Fibroblast of lung (primary cell): Measurements from ENCODE around the gene TSGA10. TPM values are rescaled to one million over a fixed set of nuclear protein-coding genes. Genes with fewer than 3 reads are reported as not detected.

Experiments used
- DNase-seq, 2 donors: peaks; one replicate each; pipeline versions ENCODE4 v3.0.0 to v3.0.0-alpha.2; 2010; ENCODE audit warnings: low read depth in 2 of 2
- H2AFZ ChIP-seq: 2 replicates; pipeline ENCODE4 v1.5.1; 2012; ENCODE audit warnings: low read length, control low read depth, inconsistent platforms
- H3K27ac ChIP-seq: 2 replicates; pipeline ENCODE4 v1.5.1; 2011; ENCODE audit warnings: low read length, control low read depth; ENCODE audit not compliant: insufficient read depth
- H3K27me3 ChIP-seq: 2 replicates; pipeline ENCODE4 v1.5.1; 2011; ENCODE audit warnings: mild to moderate bottlenecking, low read length; ENCODE audit not compliant: control insufficient read depth, insufficient read depth
- H3K36me3 ChIP-seq: 2 replicates; pipeline ENCODE4 v1.5.1; 2011; ENCODE audit warnings: low read length; ENCODE audit not compliant: control insufficient read depth, insufficient read depth
- H3K4me1 ChIP-seq: 2 replicates; pipeline ENCODE4 v1.5.1; 2011; ENCODE audit warnings: low read length; ENCODE audit not compliant: control insufficient read depth, insufficient read depth; ENCODE audit errors: extremely low read depth
- H3K4me2 ChIP-seq: 2 replicates; pipeline ENCODE4 v1.5.1; 2011; ENCODE audit warnings: low read length, control low read depth; ENCODE audit not compliant: insufficient read depth; ENCODE audit errors: extremely low read depth
- H3K4me3 ChIP-seq, 4 experiments: fragments of 200-600 bp in 1 of 4; sonication (generic) in 1 of 4; replicated peaks in 1 of 4; 2 replicates each; pipeline ENCODE4 v1.5.1; 2011 to 2016; ENCODE audit warnings: low read length in 4 of 4, low read depth in 3 of 4, mild to moderate bottlenecking in 3 of 4, control low read depth in 2 of 4, inconsistent platforms in 1 of 4, mixed read lengths in 1 of 4; ENCODE audit not compliant: insufficient read depth in 1 of 4; ENCODE audit errors: control extremely low read depth in 1 of 4
- H3K79me2 ChIP-seq: 2 replicates; pipeline ENCODE4 v1.5.1; 2012; ENCODE audit warnings: mild to moderate bottlenecking, low read length, inconsistent platforms; ENCODE audit not compliant: control insufficient read depth, insufficient read depth
- H3K9ac ChIP-seq: 2 replicates; pipeline ENCODE4 v1.5.1; 2011; ENCODE audit warnings: mild to moderate bottlenecking, low read length, control low read depth; ENCODE audit not compliant: insufficient read depth
- H3K9me3 ChIP-seq: 2 replicates; pipeline ENCODE4 v1.5.1; 2012; ENCODE audit warnings: low read depth, low read length; ENCODE audit not compliant: control insufficient read depth, insufficient read depth
- H4K20me1 ChIP-seq: 2 replicates; pipeline ENCODE4 v1.5.1; 2011; ENCODE audit warnings: low read length; ENCODE audit not compliant: control insufficient read depth, insufficient read depth; ENCODE audit errors: extremely low read depth
- CTCF ChIP-seq, 2 donors: IDR thresholded peaks in 1 of 2; conservative IDR thresholded peaks in 1 of 2; 1 replicate in 1 of 2; 2 replicates in 1 of 2; pipeline ENCODE4 v1.5.1; 2011 to 2012; ENCODE audit warnings: low read length in 2 of 2, control low read depth in 1 of 2, inconsistent platforms in 1 of 2, low read depth in 1 of 2, mild to moderate bottlenecking in 1 of 2
- EZH2 ChIP-seq: IDR thresholded peaks from 2 replicates; pipeline ENCODE4 v1.5.1; 2012; ENCODE audit warnings: low read length, control low read depth, mild to moderate bottlenecking; ENCODE audit errors: missing control alignments
- polyA plus RNA-seq, 2 donors: library from polyadenylated mRNA; depleted of rRNA in 1 of 2; stranded (reverse) in 1 of 2; unstranded in 1 of 2; fragments of >200 nt; gene quantifications; 2 replicates each; pipeline ENCODE4 v1.2.1, GENCODE V29; 2011 to 2012; ENCODE audit warnings: missing spikeins in 1 of 2
- total RNA-seq: library from RNA; depleted of rRNA; stranded (reverse); fragments of >200 nt; gene quantifications from 2 replicates; pipeline ENCODE4 v1.2.1, GENCODE V29; 2014

The TSGA10 gene
- total and polyA plus RNA-seq, 2 donors (not counting 1 experiment from before 2014, with no cell fraction given): 0.65 to 5.3 TPM

DNA sequence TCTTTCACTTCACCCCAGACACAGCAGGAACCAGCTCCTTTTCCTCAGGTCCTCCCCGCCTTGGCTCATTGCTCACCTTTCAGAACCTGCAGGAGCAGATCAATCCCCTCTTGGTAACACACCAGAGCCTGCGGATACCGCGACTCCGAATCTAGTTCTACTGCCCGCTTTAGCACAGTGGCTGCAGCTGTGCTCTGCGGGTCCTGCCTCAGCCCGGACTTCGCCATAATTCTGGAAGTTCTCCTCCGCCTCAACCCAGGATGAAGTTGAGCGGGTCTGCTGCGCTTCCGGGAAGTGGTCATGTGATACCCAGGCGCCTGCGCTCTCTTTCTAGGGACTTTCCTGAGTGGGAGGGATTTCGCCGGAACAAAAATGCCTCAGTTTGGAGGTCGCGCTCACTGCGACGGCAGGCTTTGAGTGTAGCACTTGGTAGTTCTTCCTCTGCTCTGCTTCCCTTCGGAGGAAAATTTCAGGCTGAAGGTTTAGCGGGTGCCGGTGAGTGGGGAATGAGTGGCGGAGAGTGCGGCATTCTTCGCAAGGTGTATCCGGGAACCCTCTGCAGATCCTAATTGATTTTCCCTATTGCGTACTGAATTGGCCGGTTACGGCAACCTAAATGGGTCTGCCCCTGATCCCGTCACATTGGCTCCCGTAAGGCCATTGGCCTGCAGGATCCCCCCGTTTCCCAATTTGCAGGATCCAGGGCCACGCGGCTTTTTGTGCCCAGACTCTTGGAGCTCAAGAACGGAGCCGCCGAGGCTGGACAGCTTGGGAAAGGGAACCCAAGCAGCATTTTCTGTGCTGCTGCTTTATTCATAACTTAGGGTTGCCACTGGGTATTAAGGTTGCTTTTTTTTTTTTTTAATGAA lies 26.2 kb upstream of the TSGA10 start, which contains the start of the genes MITD1 and MRPL30:
Gene MITD1, minus strand, starts transcription at position 304 of the 869 bp plus-strand sequence. Its CDS starts 77 bp downstream, at position 227.
Gene MRPL30, plus strand, starts transcription at position 430 of the 869 bp plus-strand sequence. CDS start 5,020 bp downstream, outside the sequence.
- peak within 1 kb of the TSS; percentile 65 for H3K9ac ChIP-seq
- no peaks in the 10 kb centered on the region for H4K20me1 ChIP-seq
- H3K36me3 ChIP-seq: no peaks in the 10 kb centered on the region
- peak; percentile 95 to 97 for DNase-seq
- H3K4me1 ChIP-seq: no peaks in the 10 kb centered on the region
- peak within 1 kb of the TSS; percentile 76 to 90 (median 87) for H3K4me3 ChIP-seq
- H3K27ac ChIP-seq: peak within 1 kb of the TSS; percentile 74
- no peaks in the 10 kb centered on the region for H3K27me3 ChIP-seq
- no peaks in the 10 kb centered on the region for H3K9me3 ChIP-seq
- H3K79me2 ChIP-seq: peaks cover 51% of the 10 kb centered on the region
- TF ChIP-seq EZH2: no peak
- no peak for TF ChIP-seq CTCF (conservative IDR thresholded peaks at IDR 0.05 in 1 of 2, IDR thresholded peaks at IDR 0.05 in 1 of 2; ENCODE audit: low read depth in 1 of 2, low read length in 2 of 2)
- H3K4me2 ChIP-seq: peak within 1 kb of the TSS; percentile 91
- peak within 1 kb of the TSS; percentile 90 for H2AFZ ChIP-seq

- H3K4me3 ChIP-seq: no peak overlapping the region
- H3K36me3 ChIP-seq: peaks cover 2% of the 10 kb centered on the region
- no peaks in the 10 kb centered on the region for H3K4me1 ChIP-seq
- no peak overlapping the region for H3K27ac ChIP-seq
- no peaks in the 10 kb centered on the region for H3K27me3 ChIP-seq
- no peaks in the 10 kb centered on the region for H3K79me2 ChIP-seq
- H4K20me1 ChIP-seq: no peaks in the 10 kb centered on the region
- no peak overlapping the region for H2AFZ ChIP-seq
- TF ChIP-seq CTCF (conservative IDR thresholded peaks at IDR 0.05 in 1 of 2, IDR thresholded peaks at IDR 0.05 in 1 of 2; ENCODE audit: low read depth in 1 of 2, low read length in 2 of 2): no peak
- no peak for TF ChIP-seq EZH2
- no peaks in the 10 kb centered on the region for H3K9me3 ChIP-seq
- no peak overlapping the region for H3K9ac ChIP-seq
- no peak for DNase-seq
- no peak overlapping the region for H3K4me2 ChIP-seq
Observed at GRCh38 chr2:99171377-99172140, 16.8 kb upstream of the TSGA10 start.

- no peak for TF ChIP-seq CTCF (conservative IDR thresholded peaks at IDR 0.05 in 1 of 2, IDR thresholded peaks at IDR 0.05 in 1 of 2; ENCODE audit: low read depth in 1 of 2, low read length in 2 of 2)
- no peak for TF ChIP-seq EZH2
- Histone ChIP-seq H3K27ac (no peak overlapping the region), H3K36me3 (peaks cover 2% of the 10 kb centered on the region), H3K27me3 (no peaks in the 10 kb centered on the region), H3K9me3 (no peaks in the 10 kb centered on the region), H3K79me2 (no peaks in the 10 kb centered on the region), H3K9ac (no peak overlapping the region), H3K4me1 (no peaks in the 10 kb centered on the region), H3K4me3 (no peak overlapping the region), H3K4me2 (no peak overlapping the region), H4K20me1 (no peaks in the 10 kb centered on the region), H2AFZ (no peak overlapping the region)
- no peak for DNase-seq
Observed at GRCh38 chr2:99169534-99169933, 14.8 kb upstream of the TSGA10 start.
